Fibroblast of lung (primary cell): ENCODE data around the gene SIAH3. TPM values are rescaled to one million over a fixed set of nuclear protein-coding genes. Genes with fewer than 3 reads are reported as not detected.
A peak's percentile ranks its signal among the peaks of the same experiment; 100 is the strongest.

Experiments
- DNase-seq, 2 donors: peaks; one replicate each; pipeline versions ENCODE4 v3.0.0 to v3.0.0-alpha.2; 2010; ENCODE audit warnings: low read depth in 2 of 2
- H2AFZ ChIP-seq: 2 replicates; pipeline ENCODE4 v1.5.1; 2012; ENCODE audit warnings: low read length, control low read depth, inconsistent platforms
- H3K27ac ChIP-seq: 2 replicates; pipeline ENCODE4 v1.5.1; 2011; ENCODE audit warnings: low read length, control low read depth; ENCODE audit not compliant: insufficient read depth
- H3K27me3 ChIP-seq: 2 replicates; pipeline ENCODE4 v1.5.1; 2011; ENCODE audit warnings: mild to moderate bottlenecking, low read length; ENCODE audit not compliant: control insufficient read depth, insufficient read depth
- H3K36me3 ChIP-seq: 2 replicates; pipeline ENCODE4 v1.5.1; 2011; ENCODE audit warnings: low read length; ENCODE audit not compliant: control insufficient read depth, insufficient read depth
- H3K4me1 ChIP-seq: 2 replicates; pipeline ENCODE4 v1.5.1; 2011; ENCODE audit warnings: low read length; ENCODE audit not compliant: control insufficient read depth, insufficient read depth; ENCODE audit errors: extremely low read depth
- H3K4me2 ChIP-seq: 2 replicates; pipeline ENCODE4 v1.5.1; 2011; ENCODE audit warnings: low read length, control low read depth; ENCODE audit not compliant: insufficient read depth; ENCODE audit errors: extremely low read depth
- H3K4me3 ChIP-seq, 4 experiments: fragments of 200-600 bp in 1 of 4; sonication (generic) in 1 of 4; replicated peaks in 1 of 4; 2 replicates each; pipeline ENCODE4 v1.5.1; 2011 to 2016; ENCODE audit warnings: low read length in 4 of 4, low read depth in 3 of 4, mild to moderate bottlenecking in 3 of 4, control low read depth in 2 of 4, inconsistent platforms in 1 of 4, mixed read lengths in 1 of 4; ENCODE audit not compliant: insufficient read depth in 1 of 4; ENCODE audit errors: control extremely low read depth in 1 of 4
- H3K79me2 ChIP-seq: 2 replicates; pipeline ENCODE4 v1.5.1; 2012; ENCODE audit warnings: mild to moderate bottlenecking, low read length, inconsistent platforms; ENCODE audit not compliant: control insufficient read depth, insufficient read depth
- H3K9ac ChIP-seq: 2 replicates; pipeline ENCODE4 v1.5.1; 2011; ENCODE audit warnings: mild to moderate bottlenecking, low read length, control low read depth; ENCODE audit not compliant: insufficient read depth
- H3K9me3 ChIP-seq: 2 replicates; pipeline ENCODE4 v1.5.1; 2012; ENCODE audit warnings: low read depth, low read length; ENCODE audit not compliant: control insufficient read depth, insufficient read depth
- H4K20me1 ChIP-seq: 2 replicates; pipeline ENCODE4 v1.5.1; 2011; ENCODE audit warnings: low read length; ENCODE audit not compliant: control insufficient read depth, insufficient read depth; ENCODE audit errors: extremely low read depth
- CTCF ChIP-seq, 2 donors: IDR thresholded peaks in 1 of 2; conservative IDR thresholded peaks in 1 of 2; 1 replicate in 1 of 2; 2 replicates in 1 of 2; pipeline ENCODE4 v1.5.1; 2011 to 2012; ENCODE audit warnings: low read length in 2 of 2, control low read depth in 1 of 2, inconsistent platforms in 1 of 2, low read depth in 1 of 2, mild to moderate bottlenecking in 1 of 2
- EZH2 ChIP-seq: IDR thresholded peaks from 2 replicates; pipeline ENCODE4 v1.5.1; 2012; ENCODE audit warnings: low read length, control low read depth, mild to moderate bottlenecking; ENCODE audit errors: missing control alignments
- polyA plus RNA-seq, 2 donors: library from polyadenylated mRNA; depleted of rRNA in 1 of 2; stranded (reverse) in 1 of 2; unstranded in 1 of 2; fragments of >200 nt; gene quantifications; 2 replicates each; pipeline ENCODE4 v1.2.1, GENCODE V29; 2011 to 2012; ENCODE audit warnings: missing spikeins in 1 of 2
- total RNA-seq: library from RNA; depleted of rRNA; stranded (reverse); fragments of >200 nt; gene quantifications from 2 replicates; pipeline ENCODE4 v1.2.1, GENCODE V29; 2014

Gene SIAH3
- total and polyA plus RNA-seq, 2 donors (not counting 1 experiment from before 2014, with no cell fraction given), result not detected

- H3K9me3 ChIP-seq, result no peaks in the 10 kb centered on the region
- H4K20me1 ChIP-seq, result no peaks in the 10 kb centered on the region
- no peak overlapping the region for H3K4me2 ChIP-seq
- H3K27ac ChIP-seq, result no peak overlapping the region
- no peaks in the 10 kb centered on the region for H3K36me3 ChIP-seq
- no peaks in the 10 kb centered on the region for H3K4me1 ChIP-seq
- no peak overlapping the region for H3K4me3 ChIP-seq
- H3K27me3 ChIP-seq, result peaks cover 3% of the 10 kb centered on the region
- TF ChIP-seq CTCF (conservative IDR thresholded peaks at IDR 0.05 in 1 of 2, IDR thresholded peaks at IDR 0.05 in 1 of 2; ENCODE audit: low read depth in 1 of 2, low read length in 2 of 2) (no peak), EZH2 (no peak)
- H3K9ac ChIP-seq, result no peak overlapping the region
- peak in 1 of 2 donors; percentile 27 for DNase-seq
- no peaks in the 10 kb centered on the region for H3K79me2 ChIP-seq
- H2AFZ ChIP-seq, result no peak overlapping the region
Measured at GRCh38 chr13:45861322-45861721, 9.8 kb upstream of the SIAH3 start.

- no peaks in the 10 kb centered on the region for H3K9me3 ChIP-seq
- no peak overlapping the region for H3K27ac ChIP-seq
- peaks cover 3% of the 10 kb centered on the region for H3K27me3 ChIP-seq
- H3K79me2 ChIP-seq, result no peaks in the 10 kb centered on the region
- no peaks in the 10 kb centered on the region for H3K36me3 ChIP-seq
- TF ChIP-seq CTCF (conservative IDR thresholded peaks at IDR 0.05 in 1 of 2, IDR thresholded peaks at IDR 0.05 in 1 of 2; ENCODE audit: low read depth in 1 of 2, low read length in 2 of 2) (no peak), EZH2 (no peak)
- no peak overlapping the region for H3K9ac ChIP-seq
- no peak overlapping the region for H3K4me2 ChIP-seq
- H3K4me1 ChIP-seq, result no peaks in the 10 kb centered on the region
- no peak overlapping the region for H3K4me3 ChIP-seq
- no peak overlapping the region for H2AFZ ChIP-seq
- no peaks in the 10 kb centered on the region for H4K20me1 ChIP-seq
- DNase-seq, result no peak
Measured at GRCh38 chr13:45860240-45860639, 8.7 kb upstream of the SIAH3 start.

GRCh38 chr13:45859705-45860104, 8.2 kb upstream of the SIAH3 start:
- Histone ChIP-seq H3K4me1 (no peaks in the 10 kb centered on the region), H2AFZ (no peak overlapping the region), H3K27me3 (peaks cover 3% of the 10 kb centered on the region), H3K9ac (no peak overlapping the region), H4K20me1 (no peaks in the 10 kb centered on the region), H3K9me3 (no peaks in the 10 kb centered on the region), H3K36me3 (no peaks in the 10 kb centered on the region), H3K4me3 (no peak overlapping the region), H3K4me2 (no peak overlapping the region), H3K79me2 (no peaks in the 10 kb centered on the region), H3K27ac (no peak overlapping the region)
- no peak for DNase-seq
- TF ChIP-seq EZH2 (no peak), CTCF (conservative IDR thresholded peaks at IDR 0.05 in 1 of 2, IDR thresholded peaks at IDR 0.05 in 1 of 2; ENCODE audit: low read depth in 1 of 2, low read length in 2 of 2) (no peak)
